ENCODE data around the gene KCND2.

KCND2 gene

GRCh38 chr7:120311028-120311788, 38.2 kb downstream of the KCND2 start:
- DNase-seq: no peak

DNA sequence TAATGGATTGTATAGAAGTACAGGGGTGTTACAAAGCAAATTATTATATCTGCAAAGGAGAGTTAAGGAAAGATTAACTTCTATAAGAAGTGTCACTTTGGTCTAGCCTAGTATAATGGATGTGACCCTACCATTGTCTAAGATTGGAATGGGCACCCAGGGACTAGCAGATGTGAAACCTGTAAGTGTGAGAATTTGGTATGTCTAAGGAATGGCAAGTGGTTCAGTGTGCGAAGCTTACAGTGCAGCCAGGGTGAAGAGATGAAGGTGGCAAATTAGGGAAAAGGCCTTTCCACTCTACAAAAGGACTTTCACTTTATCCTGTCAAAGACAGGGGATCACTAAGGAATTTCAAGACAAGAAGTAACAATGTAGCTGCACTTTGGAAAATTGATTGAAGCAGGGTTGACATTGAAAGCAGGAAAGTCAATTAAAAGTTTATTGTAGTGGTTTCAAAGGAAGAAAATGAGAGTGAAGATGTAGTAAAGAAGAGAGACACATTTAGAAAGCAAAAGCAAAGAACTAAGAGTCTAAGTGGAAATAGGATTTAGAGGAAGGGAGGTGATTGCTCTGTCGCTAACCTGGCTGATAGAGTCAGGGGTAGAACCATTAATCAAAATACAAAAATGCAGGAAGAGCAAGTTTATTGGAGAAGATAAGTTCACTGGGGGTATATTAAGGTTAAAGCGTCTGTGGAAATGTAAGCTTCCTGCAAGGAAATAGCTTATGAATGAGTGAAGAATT, 47.4 kb downstream of the KCND2 start:
- DNase-seq: no peak

GRCh38 chr7:120327054-120327453, 54.1 kb downstream of the KCND2 start:
- no peak for DNase-seq

DNA sequence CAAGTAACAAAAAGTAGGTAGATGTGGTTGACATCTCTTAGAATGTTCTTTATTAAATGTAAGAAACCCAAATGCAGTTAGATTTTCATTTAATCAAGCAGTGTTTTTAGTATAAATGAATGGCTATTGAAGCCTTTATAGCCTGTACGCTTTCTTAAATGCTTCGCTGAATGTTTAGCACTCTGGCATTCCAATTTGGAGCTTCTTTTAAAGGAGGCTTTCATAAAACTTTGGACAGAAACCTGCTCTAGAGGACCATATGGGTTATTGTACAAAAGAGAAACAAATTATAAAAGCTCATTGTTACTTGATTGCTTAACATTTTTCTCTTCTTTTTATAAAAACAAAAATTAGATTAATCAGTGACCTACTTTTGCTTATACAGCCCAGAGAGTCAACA, 59.5 kb downstream of the KCND2 start:
- DNase-seq: no peak

- DNase-seq: no peak
Measured at GRCh38 chr7:120334475-120334874, 61.5 kb downstream of the KCND2 start.

GRCh38 chr7:120337308-120337907, 64.4 kb downstream of the KCND2 start:
- DNase-seq: no peak

DNA sequence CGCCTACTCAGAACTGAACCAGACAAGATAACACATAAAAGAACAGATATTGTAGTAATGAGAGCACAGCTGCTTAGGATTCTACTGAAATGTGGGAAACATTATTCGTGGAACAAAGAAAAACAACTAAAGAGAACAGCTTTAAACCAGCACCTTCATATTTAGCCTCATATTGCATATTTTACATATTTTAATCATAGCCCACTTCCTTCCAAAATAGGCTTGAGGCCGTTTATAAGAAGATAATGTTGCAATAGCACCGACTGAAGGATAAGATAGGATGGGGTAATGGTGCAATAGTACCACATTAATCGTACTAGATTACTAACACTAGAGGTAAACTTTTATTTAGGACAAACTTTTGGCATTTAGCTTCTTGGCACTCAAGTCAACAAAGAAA, 71.3 kb downstream of the KCND2 start:
- DNase-seq: no peak

- no peak for DNase-seq
Measured at GRCh38 chr7:120353171-120353570, 80.2 kb downstream of the KCND2 start.

GRCh38 chr7:120360918-120361317, 87.9 kb downstream of the KCND2 start:
- no peak for DNase-seq

DNA sequence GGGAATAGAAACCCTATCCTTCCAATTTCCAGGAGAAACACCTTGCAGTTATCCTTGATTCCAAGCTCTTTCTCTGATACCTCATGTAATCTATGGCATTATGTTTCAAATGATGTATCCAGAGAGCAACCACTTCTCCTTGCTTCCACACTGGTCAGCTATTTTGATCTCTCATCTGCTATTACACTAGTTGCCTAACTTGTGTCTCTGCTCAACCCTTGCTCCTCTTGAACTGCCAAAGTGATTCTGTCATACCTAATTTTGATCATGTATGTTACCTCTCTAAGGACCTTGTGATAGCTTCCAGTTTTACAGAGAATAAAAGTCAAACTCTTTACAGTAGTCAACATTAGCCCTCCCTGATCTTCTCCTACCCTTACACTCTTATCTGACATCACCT, 90.4 kb downstream of the KCND2 start:
- DNase-seq: no peak

GRCh38 chr7:120370954-120371353, 98.0 kb downstream of the KCND2 start:
- no peak for DNase-seq

DNA sequence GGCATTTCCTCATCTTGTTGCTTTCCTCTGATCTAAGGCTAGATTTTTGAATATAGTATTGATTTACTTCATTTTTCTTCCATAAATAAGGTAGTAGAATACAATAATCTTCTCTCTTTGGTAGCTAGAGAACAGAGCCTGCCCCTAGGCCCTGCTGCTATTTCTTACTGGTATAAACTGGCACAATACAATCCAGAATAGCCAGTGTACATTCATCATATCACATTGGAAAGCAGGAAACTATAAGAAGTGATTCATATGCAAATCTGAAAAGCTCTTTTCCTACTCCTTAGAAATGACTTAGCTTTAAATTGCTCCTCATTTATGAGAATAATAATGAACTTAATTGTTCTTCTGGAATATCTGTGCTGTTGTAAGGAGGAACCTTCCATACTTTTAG, 100.2 kb downstream of the KCND2 start:
- DNase-seq: no peak

DNA sequence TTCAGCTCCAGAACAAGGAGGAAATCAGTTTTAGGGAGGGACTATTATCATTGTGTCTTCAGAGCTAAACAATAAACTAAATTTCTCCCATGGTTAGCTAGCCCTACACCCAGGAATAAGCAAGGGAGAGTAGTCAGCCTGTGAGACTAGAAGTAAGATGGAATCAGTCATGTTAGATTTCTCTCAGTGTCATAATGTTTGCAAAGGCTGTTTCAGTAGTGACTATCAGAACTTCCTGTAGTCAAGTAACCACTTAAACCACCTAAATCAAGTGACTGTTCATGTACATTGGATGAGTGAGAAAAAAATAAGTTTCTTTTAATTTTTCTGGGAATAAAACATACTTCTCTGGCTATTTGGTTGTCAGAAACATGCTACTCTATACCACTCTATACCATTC, 121.6 kb downstream of the KCND2 start:
- DNase-seq: no peak

GRCh38 chr7:120395526-120396019, 122.6 kb downstream of the KCND2 start:
- DNase-seq: no peak

DNA sequence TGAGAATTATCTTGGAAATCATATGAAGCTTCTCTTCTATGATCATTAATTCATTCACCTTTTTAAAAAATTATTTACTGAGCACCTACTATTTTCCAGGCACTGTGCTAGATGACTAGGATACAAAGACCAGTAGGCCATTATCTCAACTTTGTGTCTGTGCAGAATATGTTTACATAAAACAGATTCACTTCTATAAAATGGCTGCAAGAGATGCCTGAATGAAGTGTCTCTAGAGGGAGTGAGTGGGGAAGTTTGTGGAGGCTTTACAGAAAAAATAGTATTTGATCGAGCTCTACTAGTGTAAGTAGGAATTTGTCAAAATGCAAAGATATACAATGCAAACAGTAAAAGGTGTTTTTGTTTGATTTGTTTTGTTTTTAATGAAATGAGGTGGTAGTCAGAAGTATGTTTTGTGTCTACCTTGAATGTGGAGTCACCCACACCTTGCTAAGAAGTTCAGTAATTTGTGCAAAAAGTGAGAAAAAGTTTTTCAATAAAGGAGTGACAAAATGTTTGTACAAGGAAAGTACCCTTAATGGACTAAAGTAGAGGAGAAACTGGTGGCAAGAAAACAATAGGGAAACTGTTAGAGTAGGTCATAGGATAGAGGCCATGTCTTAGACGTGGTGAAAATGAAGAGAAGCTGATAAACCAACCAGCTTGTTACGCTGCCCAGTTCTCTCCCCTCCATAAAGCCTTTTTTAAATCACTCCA, 125.5 kb downstream of the KCND2 start:
- no peak for DNase-seq

- no peak for DNase-seq
Measured at GRCh38 chr7:120400806-120401455, 128.0 kb downstream of the KCND2 start.

GRCh38 chr7:120402079-120402767, 129.2 kb downstream of the KCND2 start:
- DNase-seq: no peak

- DNase-seq: no peak
Measured at GRCh38 chr7:120402801-120403200, 129.8 kb downstream of the KCND2 start.

DNA sequence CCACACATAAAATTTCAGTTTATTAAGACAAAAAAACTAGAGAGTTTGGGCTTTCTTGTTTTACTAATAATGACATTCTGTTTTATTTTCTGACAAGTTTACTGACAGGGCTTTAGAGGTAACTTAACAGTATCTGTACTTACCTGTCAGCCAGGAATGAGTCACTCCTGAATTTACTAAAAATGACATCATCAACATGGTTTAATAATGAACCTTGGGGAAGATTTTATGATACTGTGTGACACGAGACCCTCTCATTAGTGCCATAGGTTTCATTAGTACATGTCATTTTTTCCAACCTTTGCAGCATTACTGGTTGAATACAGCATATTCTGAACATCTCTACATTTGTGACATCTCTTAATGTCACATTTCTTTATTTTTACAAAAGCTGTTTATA, 131.1 kb downstream of the KCND2 start:
- no peak for DNase-seq

DNA sequence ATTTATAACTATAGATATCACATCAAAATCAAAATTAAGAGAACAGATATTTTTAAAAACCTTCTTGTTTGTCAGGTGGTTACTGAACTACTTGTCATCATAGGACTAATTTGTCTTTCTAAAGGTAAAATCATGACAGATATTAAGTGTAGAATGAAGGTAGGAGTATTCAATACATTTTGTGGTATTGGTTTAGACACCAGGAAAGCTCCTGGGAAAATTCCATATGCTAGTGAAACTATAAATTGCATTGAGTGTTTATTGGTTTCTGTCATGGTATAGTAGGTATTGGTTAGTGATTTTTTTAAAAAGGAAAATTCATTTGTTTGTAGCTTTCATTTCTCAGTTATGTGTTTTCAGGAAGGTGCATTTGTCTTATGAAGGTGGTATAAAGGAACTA, 132.7 kb downstream of the KCND2 start:
- no peak for DNase-seq

GRCh38 chr7:120407010-120407409, 134.0 kb downstream of the KCND2 start:
- no peak for DNase-seq

Measured in GOT3 (cell line).